Activated B cell treated with CpG ODN at 0.5 μM for 24 hours (primary cell): ENCODE measurements around the gene RBM39. TPM values are rescaled to one million over a fixed set of nuclear protein-coding genes. Genes with fewer than 3 reads are reported as not detected.
"Not testable (repeated sequence)": the region's sequence is repeated elsewhere in the genome, so short reads cannot be mapped to it uniquely, and the experiment has no call there.

Source experiments
- ATAC-seq: fragments of 200-7000 bp; cut with Tn5 transposase; one replicate; pipeline ENCODE4 v1.10.0; 2021; ENCODE audit warnings: low read depth, mild to moderate bottlenecking, moderate library complexity
- CTCF ChIA-PET: fragments of 350-600 bp; sonication (Branson Sonifier 250); formaldehyde crosslinking; loops from one replicate; lab custom pipeline; 2021; ENCODE audit warnings: antibody characterized with exemption; lab: Charles Lee
- POLR2A ChIA-PET: fragments of 350-600 bp; sonication (Branson Sonifier 250); formaldehyde crosslinking; loops from one replicate; lab custom pipeline; 2021; ENCODE audit warnings: antibody characterized with exemption; lab: Charles Lee
- DNase-seq: peaks from one replicate; pipeline ENCODE4 v3.0.0; 2022
- H3K27ac Mint-ChIP-seq: one replicate; pipeline ENCODE4 v1.8.0; 2020; ENCODE audit warnings: mixed read lengths
- H3K27me3 Mint-ChIP-seq: one replicate; pipeline ENCODE4 v1.8.0; 2021; ENCODE audit warnings: mixed read lengths
- H3K36me3 Mint-ChIP-seq: one replicate; pipeline ENCODE4 v1.8.0; 2021; ENCODE audit warnings: low read depth, mixed read lengths
- H3K4me1 Mint-ChIP-seq: one replicate; pipeline ENCODE4 v1.8.0; 2021; ENCODE audit warnings: mixed read lengths
- H3K4me3 Mint-ChIP-seq: one replicate; pipeline ENCODE4 v1.8.0; 2020; ENCODE audit warnings: mild to moderate bottlenecking, mixed read lengths
- H3K9me3 Mint-ChIP-seq: one replicate; pipeline ENCODE4 v1.8.0; 2020; ENCODE audit warnings: mixed read lengths
- intact Hi-C: fragments of 100-400 bp; cut with micrococcal nuclease; formaldehyde crosslinking; loops from one replicate; pipeline ENCODE4 v1.15.1; 2024
- total RNA-seq: library from RNA; stranded (reverse); gene quantifications from 2 replicates; pipeline ENCODE4 v1.2.3, GENCODE V29; 2022
- TF ChIP-seq, protein P1 (sequence below): fragments of 200-600 bp; IDR thresholded peaks from one replicate; pipeline ENCODE4 v1.8.0; 2022; ENCODE audit warnings: antibody characterized with exemption, mild to moderate bottlenecking

RBM39 gene
- total RNA-seq, 1 donor from 2014 or later = 483 TPM

GRCh38 chr20:35716330-35716729, 25.7 kb downstream of the RBM39 start:
- no peak overlapping the region for H3K4me3 Mint-ChIP-seq
- H3K4me1 Mint-ChIP-seq = peaks cover 20% of the 10 kb centered on the region
- CTCF ChIA-PET = interaction anchor here (1.3 kb wide), 1 partner anchor 253 kb away, joined by 3 read pairs; no protein-coding TSS in a partner anchor
- H3K9me3 Mint-ChIP-seq = no peaks in the 10 kb centered on the region
- no peak overlapping the region for H3K27ac Mint-ChIP-seq
- ATAC-seq = no peak
- TF ChIP-seq, protein P1, sequence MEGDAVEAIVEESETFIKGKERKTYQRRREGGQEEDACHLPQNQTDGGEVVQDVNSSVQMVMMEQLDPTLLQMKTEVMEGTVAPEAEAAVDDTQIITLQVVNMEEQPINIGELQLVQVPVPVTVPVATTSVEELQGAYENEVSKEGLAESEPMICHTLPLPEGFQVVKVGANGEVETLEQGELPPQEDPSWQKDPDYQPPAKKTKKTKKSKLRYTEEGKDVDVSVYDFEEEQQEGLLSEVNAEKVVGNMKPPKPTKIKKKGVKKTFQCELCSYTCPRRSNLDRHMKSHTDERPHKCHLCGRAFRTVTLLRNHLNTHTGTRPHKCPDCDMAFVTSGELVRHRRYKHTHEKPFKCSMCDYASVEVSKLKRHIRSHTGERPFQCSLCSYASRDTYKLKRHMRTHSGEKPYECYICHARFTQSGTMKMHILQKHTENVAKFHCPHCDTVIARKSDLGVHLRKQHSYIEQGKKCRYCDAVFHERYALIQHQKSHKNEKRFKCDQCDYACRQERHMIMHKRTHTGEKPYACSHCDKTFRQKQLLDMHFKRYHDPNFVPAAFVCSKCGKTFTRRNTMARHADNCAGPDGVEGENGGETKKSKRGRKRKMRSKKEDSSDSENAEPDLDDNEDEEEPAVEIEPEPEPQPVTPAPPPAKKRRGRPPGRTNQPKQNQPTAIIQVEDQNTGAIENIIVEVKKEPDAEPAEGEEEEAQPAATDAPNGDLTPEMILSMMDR = no peak
- POLR2A ChIA-PET = interaction anchor here (0.8 kb wide), 1 partner anchor 13 kb away, joined by 3 read pairs; no protein-coding TSS in a partner anchor
- H3K36me3 Mint-ChIP-seq = peaks cover 82% of the 10 kb centered on the region
- intact Hi-C loops = no loop called here
- H3K27me3 Mint-ChIP-seq = no peaks in the 10 kb centered on the region
- no peak for DNase-seq

DNA sequence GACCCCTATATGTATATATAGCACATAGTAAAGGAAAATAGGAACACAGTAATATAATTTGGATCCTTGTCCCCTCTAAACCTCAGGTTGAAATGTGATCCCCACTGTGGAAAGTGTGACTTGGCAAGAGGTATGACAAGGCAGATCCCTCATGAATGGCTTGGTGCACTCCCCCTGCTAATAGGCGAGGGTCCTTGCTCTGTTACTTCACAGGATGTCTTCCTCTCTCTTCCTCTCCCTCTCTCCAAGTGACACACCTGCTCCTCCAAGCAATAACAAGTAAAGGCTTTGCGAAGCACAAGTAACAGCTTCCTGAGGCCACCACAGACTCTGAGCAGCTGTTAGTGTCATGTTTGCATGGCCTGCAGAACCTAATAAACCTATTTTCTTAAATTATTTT, 26.4 kb downstream of the RBM39 start:
- Mint-ChIP-seq H3K36me3 (peaks cover 83% of the 10 kb centered on the region), H3K4me3 (no peak overlapping the region), H3K4me1 (peaks cover 25% of the 10 kb centered on the region), H3K9me3 (no peaks in the 10 kb centered on the region), H3K27me3 (no peaks in the 10 kb centered on the region), H3K27ac (no peak overlapping the region)
- intact Hi-C loops = loop anchor here (2.0 kb wide), 2 partner anchors 13 to 17 kb away; partner anchors contain the start of genes NFS1 and ROMO1
- DNase-seq (no peak), ATAC-seq (no peak)
- TF ChIP-seq, protein P1 = no peak
- CTCF ChIA-PET = interaction anchor here (1.3 kb wide), 1 partner anchor 252 kb away, joined by 3 read pairs; no protein-coding TSS in a partner anchor
- POLR2A ChIA-PET = interaction anchor here (2.5 kb wide), 1 partner anchor 27 kb away, joined by 22 read pairs; the partner anchor contains the start of gene RBM39

DNA sequence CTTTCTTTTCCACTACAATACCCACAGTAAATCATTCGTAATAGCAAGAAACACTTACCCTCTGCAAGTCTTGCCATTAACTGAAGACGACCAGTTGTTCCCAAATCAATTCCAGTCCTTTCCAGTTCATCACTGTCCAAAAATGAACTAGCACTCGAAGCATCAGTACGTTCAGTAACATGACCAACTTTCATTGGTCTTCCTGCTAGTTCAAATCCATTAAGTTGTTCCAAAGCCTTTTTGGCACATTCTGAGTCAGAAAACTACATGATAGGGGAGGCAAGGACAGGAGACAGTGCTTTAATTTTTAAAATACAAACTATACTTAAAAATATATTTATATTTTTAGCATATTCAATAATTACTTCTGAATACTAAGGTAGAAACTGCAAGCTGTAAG, 27.9 kb downstream of the RBM39 start:
- no peak overlapping the region for H3K27ac Mint-ChIP-seq
- peaks cover 32% of the 10 kb centered on the region for H3K4me1 Mint-ChIP-seq
- no peak for DNase-seq
- H3K9me3 Mint-ChIP-seq = no peaks in the 10 kb centered on the region
- intact Hi-C loops = loop anchor here (2.0 kb wide), 2 partner anchors 15 kb away; partner anchors contain the start of genes NFS1 and ROMO1
- ATAC-seq = no peak
- H3K36me3 Mint-ChIP-seq = peaks cover 85% of the 10 kb centered on the region
- ChIA-PET CTCF (no interaction called here), POLR2A (interaction anchor here (0.6 to 2.5 kb wide), 4 partner anchors 14 to 225 kb away, joined by 3 to 22 read pairs (median 4); partner anchors contain the start of gene RBM39)
- TF ChIP-seq, protein P1 = no peak
- no peak overlapping the region for H3K4me3 Mint-ChIP-seq
- no peaks in the 10 kb centered on the region for H3K27me3 Mint-ChIP-seq

GRCh38 chr20:35713120-35713519, 28.9 kb downstream of the RBM39 start:
- H3K27ac Mint-ChIP-seq, H3K4me3 Mint-ChIP-seq, DNase-seq, H3K9me3 Mint-ChIP-seq, intact Hi-C loops, ATAC-seq, H3K27me3 Mint-ChIP-seq: not testable (repeated sequence)
- peaks cover 87% of the 10 kb centered on the region for H3K36me3 Mint-ChIP-seq
- CTCF ChIA-PET = interaction anchor here (1.0 kb wide), 1 partner anchor 112 kb away, joined by 3 read pairs; no protein-coding TSS in a partner anchor
- H3K4me1 Mint-ChIP-seq = peaks cover 33% of the 10 kb centered on the region
- POLR2A ChIA-PET = interaction anchor here (2.5 kb wide), 1 partner anchor 29 kb away, joined by 22 read pairs; the partner anchor contains the start of gene RBM39

DNA sequence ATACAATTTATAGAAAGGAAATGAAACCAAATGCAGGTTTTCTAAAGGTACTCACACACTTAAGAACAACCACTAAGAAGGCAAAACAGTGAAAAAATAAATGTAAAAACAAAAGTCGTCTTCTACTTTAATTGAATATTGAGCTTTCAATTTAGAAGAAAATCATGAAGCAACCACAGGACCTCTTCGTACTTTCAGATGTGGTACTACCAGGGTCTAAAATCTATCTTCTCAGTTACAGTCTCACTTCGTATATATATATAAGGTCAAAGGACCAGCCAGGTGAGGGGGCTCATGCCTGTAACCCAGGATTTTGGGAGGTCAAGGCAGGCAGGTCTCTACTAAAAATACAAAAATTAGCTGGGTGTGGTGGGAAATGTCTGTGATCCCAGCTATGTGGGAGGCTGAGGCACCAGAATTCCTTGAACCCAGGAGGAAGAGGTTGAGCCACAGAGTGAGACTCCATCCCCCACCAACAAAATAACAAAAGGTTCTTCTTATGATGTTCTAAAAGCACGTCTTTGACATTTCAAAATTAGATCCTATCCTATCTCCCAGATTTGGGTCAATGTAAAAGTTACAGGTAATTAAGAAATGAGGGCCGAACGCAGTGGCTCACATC, 30.4 kb downstream of the RBM39 start:
- Mint-ChIP-seq H3K27me3 (no peaks in the 10 kb centered on the region), H3K27ac (no peak overlapping the region), H3K4me1 (peaks cover 33% of the 10 kb centered on the region), H3K36me3 (peaks cover 83% of the 10 kb centered on the region), H3K4me3 (no peak overlapping the region), H3K9me3 (no peaks in the 10 kb centered on the region)
- intact Hi-C loops = no loop called here
- TF ChIP-seq, protein P1 = no peak
- ATAC-seq (no peak), DNase-seq (no peak)
- CTCF ChIA-PET = no interaction called here
- POLR2A ChIA-PET = interaction anchor here (0.6 to 1.5 kb wide), 5 partner anchors 15 to 30 kb away, joined by 3 to 20 read pairs (median 6); partner anchors contain the start of gene RBM39
